SK-N-SH treated with all-trans-retinoic acid at 6 μM for 48 hours (cell line): ENCODE data around the gene SUSD4.

Source experiments
- ATAC-seq: fragments of 200-7000 bp; cut with Tn5 transposase; 3 replicates; pipeline ENCODE4 v1.9.1; 2020; ENCODE audit warnings: mild to moderate bottlenecking, moderate library complexity
- ARNTL ChIP-seq: fragments of 450-650 bp; formaldehyde crosslinking; IDR thresholded peaks from 2 replicates; pipeline ENCODE4 v1.5.0; 2020; ENCODE audit warnings: low read depth, mild to moderate bottlenecking, moderate library complexity, borderline replicate concordance
- BACH2 ChIP-seq: fragments of 250-450 bp; sonication (Bioruptor Pico); IDR thresholded peaks from 2 replicates; pipeline ENCODE4 v1.9.0; 2021; ENCODE audit warnings: mild to moderate bottlenecking, borderline replicate concordance
- CREB5 ChIP-seq: fragments of 250-450 bp; sonication (Bioruptor Pico); IDR thresholded peaks from 2 replicates; pipeline ENCODE4 v1.5.1; 2020; ENCODE audit warnings: low read depth, mild to moderate bottlenecking, moderate library complexity
- ESRRG ChIP-seq: fragments of 250-450 bp; sonication (Bioruptor Pico); IDR thresholded peaks from 2 replicates; pipeline ENCODE4 v1.6.1; 2021; ENCODE audit warnings: mild to moderate bottlenecking
- GLIS3 ChIP-seq: fragments of 250-450 bp; sonication (Bioruptor Pico); IDR thresholded peaks from 2 replicates; pipeline ENCODE4 v1.5.0; 2020; ENCODE audit warnings: mild to moderate bottlenecking, moderate library complexity
- ISL1 ChIP-seq: fragments of 250-450 bp; sonication (Bioruptor Pico); IDR thresholded peaks from 2 replicates; pipeline ENCODE4 v2.1.2; 2022; ENCODE audit warnings: mild to moderate bottlenecking, moderate library complexity
- OSR1 ChIP-seq: fragments of 250-450 bp; sonication (Bioruptor Pico); IDR thresholded peaks from 2 replicates; pipeline ENCODE4 v1.8.0; 2022; ENCODE audit warnings: moderate library complexity, mild to moderate bottlenecking, inconsistent platforms
- POU6F1 ChIP-seq: fragments of 250-450 bp; sonication (Bioruptor Pico); IDR thresholded peaks from 2 replicates; pipeline ENCODE4 v1.8.0; 2021; ENCODE audit warnings: low read depth, mild to moderate bottlenecking, moderate library complexity, borderline replicate concordance
- PPARA ChIP-seq: fragments of 250-450 bp; sonication (Bioruptor Pico); IDR thresholded peaks from 2 replicates; pipeline ENCODE4 v1.5.0; 2020; ENCODE audit warnings: mild to moderate bottlenecking, borderline replicate concordance
- RARB ChIP-seq: fragments of 250-450 bp; sonication (Bioruptor Pico); IDR thresholded peaks from 2 replicates; pipeline ENCODE4 v1.8.0; 2021; ENCODE audit warnings: mild to moderate bottlenecking, moderate library complexity
- SNAI2 ChIP-seq: fragments of 250-450 bp; sonication (Bioruptor Pico); IDR thresholded peaks from 2 replicates; pipeline ENCODE4 v1.5.0; 2020; ENCODE audit warnings: mild to moderate bottlenecking, moderate library complexity
- TCF4 ChIP-seq: fragments of 250-450 bp; sonication (Bioruptor Pico); IDR thresholded peaks from 2 replicates; pipeline ENCODE4 v1.8.0; 2021; ENCODE audit warnings: mild to moderate bottlenecking, moderate library complexity, borderline replicate concordance
- TSHZ2 ChIP-seq: fragments of 250-450 bp; sonication (Bioruptor Pico); IDR thresholded peaks from 2 replicates; pipeline ENCODE4 v1.5.0; 2020; ENCODE audit warnings: mild to moderate bottlenecking, moderate library complexity
- ZFP3 ChIP-seq: fragments of 250-450 bp; sonication (Bioruptor Pico); IDR thresholded peaks from 2 replicates; pipeline ENCODE4 v1.5.0; 2020; ENCODE audit warnings: mild to moderate bottlenecking, moderate library complexity
- ZFP30 ChIP-seq: fragments of 450-650 bp; formaldehyde crosslinking; IDR thresholded peaks from 2 replicates; pipeline ENCODE4 v1.5.0; 2022; ENCODE audit warnings: mild to moderate bottlenecking, moderate library complexity
- ZNF565 ChIP-seq: fragments of 450-650 bp; formaldehyde crosslinking; conservative IDR thresholded peaks from 2 replicates; pipeline ENCODE4 v1.5.0; 2020; ENCODE audit warnings: low read depth, mild to moderate bottlenecking, moderate library complexity
- ZNF70 ChIP-seq: fragments of 450-650 bp; formaldehyde crosslinking; IDR thresholded peaks from 2 replicates; pipeline ENCODE4 v1.5.0; 2020; ENCODE audit warnings: mild to moderate bottlenecking, moderate library complexity
- TF ChIP-seq, protein P1 (sequence below): fragments of 250-450 bp; sonication (Bioruptor Pico); IDR thresholded peaks from 2 replicates; pipeline ENCODE4 v1.8.0; 2020; ENCODE audit warnings: mild to moderate bottlenecking, moderate library complexity, borderline replicate concordance

Gene SUSD4

GRCh38 chr1:223343692-223344091, 20.3 kb downstream of the SUSD4 start:
- TF ChIP-seq ISL1 (CRISPR knock-in tag) = no peak
- no peak for TF ChIP-seq SNAI2 (CRISPR knock-in tag)
- no peak for TF ChIP-seq GLIS3 (CRISPR knock-in tag)
- no peak for TF ChIP-seq ZFP30
- no peak for TF ChIP-seq OSR1 (CRISPR knock-in tag)
- TF ChIP-seq POU6F1 (CRISPR knock-in tag) = no peak
- no peak for TF ChIP-seq TSHZ2 (CRISPR knock-in tag)
- TF ChIP-seq CREB5 = no peak
- TF ChIP-seq ARNTL = no peak
- TF ChIP-seq ESRRG (CRISPR knock-in tag) = no peak
- no peak for TF ChIP-seq RARB (CRISPR knock-in tag)
- no peak for TF ChIP-seq TCF4 (CRISPR knock-in tag)
- TF ChIP-seq, protein P1, sequence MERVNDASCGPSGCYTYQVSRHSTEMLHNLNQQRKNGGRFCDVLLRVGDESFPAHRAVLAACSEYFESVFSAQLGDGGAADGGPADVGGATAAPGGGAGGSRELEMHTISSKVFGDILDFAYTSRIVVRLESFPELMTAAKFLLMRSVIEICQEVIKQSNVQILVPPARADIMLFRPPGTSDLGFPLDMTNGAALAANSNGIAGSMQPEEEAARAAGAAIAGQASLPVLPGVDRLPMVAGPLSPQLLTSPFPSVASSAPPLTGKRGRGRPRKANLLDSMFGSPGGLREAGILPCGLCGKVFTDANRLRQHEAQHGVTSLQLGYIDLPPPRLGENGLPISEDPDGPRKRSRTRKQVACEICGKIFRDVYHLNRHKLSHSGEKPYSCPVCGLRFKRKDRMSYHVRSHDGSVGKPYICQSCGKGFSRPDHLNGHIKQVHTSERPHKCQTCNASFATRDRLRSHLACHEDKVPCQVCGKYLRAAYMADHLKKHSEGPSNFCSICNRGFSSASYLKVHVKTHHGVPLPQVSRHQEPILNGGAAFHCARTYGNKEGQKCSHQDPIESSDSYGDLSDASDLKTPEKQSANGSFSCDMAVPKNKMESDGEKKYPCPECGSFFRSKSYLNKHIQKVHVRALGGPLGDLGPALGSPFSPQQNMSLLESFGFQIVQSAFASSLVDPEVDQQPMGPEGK (CRISPR knock-in tag) = no peak
- no peak for TF ChIP-seq BACH2 (CRISPR knock-in tag)
- TF ChIP-seq ZFP3 (CRISPR knock-in tag) = no peak
- TF ChIP-seq PPARA (CRISPR knock-in tag) = no peak
- ATAC-seq = no peak

- TF ChIP-seq OSR1 (CRISPR knock-in tag) = no peak
- TF ChIP-seq TSHZ2 (CRISPR knock-in tag) = no peak
- TF ChIP-seq ESRRG (CRISPR knock-in tag) = no peak
- TF ChIP-seq ZNF70 (CRISPR knock-in tag) = no peak
- TF ChIP-seq ZNF565 (CRISPR knock-in tag) = no peak
- no peak for TF ChIP-seq BACH2 (CRISPR knock-in tag)
- TF ChIP-seq PPARA (CRISPR knock-in tag) = no peak
- TF ChIP-seq ZFP3 (CRISPR knock-in tag) = no peak
- TF ChIP-seq, protein P1 (CRISPR knock-in tag) = no peak
- no peak for TF ChIP-seq SNAI2 (CRISPR knock-in tag)
- no peak for TF ChIP-seq TCF4 (CRISPR knock-in tag)
- no peak for TF ChIP-seq GLIS3 (CRISPR knock-in tag)
- TF ChIP-seq, all 23 proteins: peak for 0
- no peak for ATAC-seq
These were observed 22.9 kb downstream of the SUSD4 start for GRCh38 chr1:223341121-223341520.
